ENCODE data around the gene TMEM35B. TPM values are rescaled to one million over a fixed set of nuclear protein-coding genes. Genes with fewer than 3 reads are reported as not detected.
"Not testable (repeated sequence)": the region's sequence is repeated elsewhere in the genome, so short reads cannot be mapped to it uniquely, and the experiment has no call there.

Gene TMEM35B
- total RNA-seq, 2 experiments from 2014 or later: 18.4 to 19.2 TPM

GRCh38 chr1:34950428-34950827, 34.7 kb downstream of the TMEM35B start:
- H3K9me3 Mint-ChIP-seq: no peaks in the 10 kb centered on the region
- peaks cover 3% of the 10 kb centered on the region for H3K27me3 Mint-ChIP-seq
- peaks cover 4% of the 10 kb centered on the region for H3K36me3 Mint-ChIP-seq
- no peaks in the 10 kb centered on the region for H3K4me1 Mint-ChIP-seq
- no peak overlapping the region for H3K4me3 Mint-ChIP-seq
- no peak overlapping the region for H3K27ac Mint-ChIP-seq
- DNase-seq: no peak

GRCh38 chr1:34948739-34949138, 36.4 kb downstream of the TMEM35B start:
- H3K27ac Mint-ChIP-seq, H3K36me3 Mint-ChIP-seq, H3K4me1 Mint-ChIP-seq, H3K27me3 Mint-ChIP-seq, DNase-seq, H3K4me3 Mint-ChIP-seq, H3K9me3 Mint-ChIP-seq: not testable (repeated sequence)

GRCh38 chr1:34947641-34948314, 37.4 kb downstream of the TMEM35B start:
- H3K36me3 Mint-ChIP-seq, H3K4me3 Mint-ChIP-seq, H3K9me3 Mint-ChIP-seq, DNase-seq, H3K27me3 Mint-ChIP-seq, H3K27ac Mint-ChIP-seq, H3K4me1 Mint-ChIP-seq: not testable (repeated sequence)

GRCh38 chr1:34946211-34946610, 38.9 kb downstream of the TMEM35B start:
- peaks cover 10% of the 10 kb centered on the region for H3K27me3 Mint-ChIP-seq
- H3K36me3 Mint-ChIP-seq: peaks cover 2% of the 10 kb centered on the region
- no peaks in the 10 kb centered on the region for H3K9me3 Mint-ChIP-seq
- H3K4me1 Mint-ChIP-seq: no peaks in the 10 kb centered on the region
- H3K27ac Mint-ChIP-seq: no peak overlapping the region
- no peak overlapping the region for H3K4me3 Mint-ChIP-seq
- no peak for DNase-seq

- DNase-seq, H3K4me3 Mint-ChIP-seq, H3K4me1 Mint-ChIP-seq, H3K27ac Mint-ChIP-seq, H3K9me3 Mint-ChIP-seq, H3K36me3 Mint-ChIP-seq: not testable (repeated sequence)
- H3K27me3 Mint-ChIP-seq: peaks cover 21% of the 10 kb centered on the region
These were observed 43.3 kb downstream of the TMEM35B start for GRCh38 chr1:34941798-34942197.

Other genes starting within 250 kb of the TMEM35B start
- gene GJB5, start 230.3 kb downstream of the TMEM35B start, total RNA-seq: not detected
- not detected for gene GJB4, start 225.6 kb downstream of the TMEM35B start, total RNA-seq
- gene GJB3, start 204.1 kb downstream of the TMEM35B start, total RNA-seq: not detected
- not detected for gene GJA4, start 192.3 kb downstream of the TMEM35B start, total RNA-seq
- gene SMIM12, start 125.6 kb downstream of the TMEM35B start, total RNA-seq: 10 to 100 TPM; 67.4 to 68.1 TPM
- gene DLGAP3, start 55.7 kb downstream of the TMEM35B start, total RNA-seq: under 1 TPM; 0.74 to 0.91 TPM
- gene ZMYM6, start 46.6 kb upstream of the TMEM35B start, total RNA-seq: 10 to 100 TPM; 12.3 to 17.2 TPM
- gene ZMYM1, start 94.0 kb upstream of the TMEM35B start, total RNA-seq: 1 to 10 TPM; 3.9 to 6.1 TPM
- gene SFPQ, start 207.8 kb upstream of the TMEM35B start, total RNA-seq: 100 to 1,000 TPM; 423 to 440 TPM